ENCODE results near the gene GLB1L2. TPM values are rescaled to one million over a fixed set of nuclear protein-coding genes. Genes with fewer than 3 reads are reported as not detected.

GLB1L2 gene
- polyA plus RNA-seq, 1 of the 3 experiments (the other 2 are of a cell fraction), result 3.4 TPM

GRCh38 chr11:134291196-134291595, 40.6 kb upstream of the GLB1L2 start:
- Histone ChIP-seq H3F3A (replicated peaks; ENCODE audit: insufficient read depth) (no peaks in the 10 kb centered on the region), H3K79me2 (ENCODE audit: insufficient read depth) (no peaks in the 10 kb centered on the region), H3K27ac (ENCODE audit: low read depth in 2 of 2, low read length in 1 of 2) (no peak overlapping the region), H2AFZ (ENCODE audit: low read depth) (no peak overlapping the region), H4K20me1 (ENCODE audit: insufficient read depth) (no peaks in the 10 kb centered on the region), H3K4me3 (ENCODE audit: low read depth in 2 of 2, low read length in 1 of 2) (no peak overlapping the region), H3K9me3 (no peaks in the 10 kb centered on the region), H3K4me1 (ENCODE audit: control insufficient read depth in 1 of 2, insufficient read depth in 2 of 2, low read depth in 1 of 2, low read length in 1 of 2) (no peaks in the 10 kb centered on the region), H3K27me3 (ENCODE audit: insufficient read depth) (no peaks in the 10 kb centered on the region), H3K9me2 (no peaks in the 10 kb centered on the region), H3K9ac (no peak overlapping the region), H3K36me3 (replicated peaks in 1 of 2; ENCODE audit: control insufficient read depth in 1 of 2, insufficient read depth in 2 of 2, low read length in 1 of 2) (no peaks in the 10 kb centered on the region), H3K4me2 (no peak overlapping the region)
- DNase-seq, result no peak
- TF ChIP-seq RCOR1 (IDR thresholded peaks at IDR 0.05; ENCODE audit: low read length), result no peak
- TF ChIP-seq, protein P1, sequence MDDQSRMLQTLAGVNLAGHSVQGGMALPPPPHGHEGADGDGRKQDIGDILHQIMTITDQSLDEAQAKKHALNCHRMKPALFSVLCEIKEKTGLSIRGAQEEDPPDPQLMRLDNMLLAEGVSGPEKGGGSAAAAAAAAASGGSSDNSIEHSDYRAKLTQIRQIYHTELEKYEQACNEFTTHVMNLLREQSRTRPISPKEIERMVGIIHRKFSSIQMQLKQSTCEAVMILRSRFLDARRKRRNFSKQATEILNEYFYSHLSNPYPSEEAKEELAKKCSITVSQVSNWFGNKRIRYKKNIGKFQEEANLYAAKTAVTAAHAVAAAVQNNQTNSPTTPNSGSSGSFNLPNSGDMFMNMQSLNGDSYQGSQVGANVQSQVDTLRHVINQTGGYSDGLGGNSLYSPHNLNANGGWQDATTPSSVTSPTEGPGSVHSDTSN (IDR thresholded peaks at IDR 0.05), result no peak
- TF ChIP-seq NFIC (IDR thresholded peaks at IDR 0.05; ENCODE audit: borderline replicate concordance), result no peak
- no peak for TF ChIP-seq REST (IDR thresholded peaks at IDR 0.05; ENCODE audit: low read depth, low read length)
- TF ChIP-seq MEF2A (IDR thresholded peaks at IDR 0.05; ENCODE audit: borderline replicate concordance, low read depth), result no peak
- no peak for TF ChIP-seq RAD21 (IDR thresholded peaks at IDR 0.05; ENCODE audit: low read length)
- no peak for TF ChIP-seq GABPA (IDR thresholded peaks at IDR 0.05; ENCODE audit: low read depth)
- TF ChIP-seq, protein P2, sequence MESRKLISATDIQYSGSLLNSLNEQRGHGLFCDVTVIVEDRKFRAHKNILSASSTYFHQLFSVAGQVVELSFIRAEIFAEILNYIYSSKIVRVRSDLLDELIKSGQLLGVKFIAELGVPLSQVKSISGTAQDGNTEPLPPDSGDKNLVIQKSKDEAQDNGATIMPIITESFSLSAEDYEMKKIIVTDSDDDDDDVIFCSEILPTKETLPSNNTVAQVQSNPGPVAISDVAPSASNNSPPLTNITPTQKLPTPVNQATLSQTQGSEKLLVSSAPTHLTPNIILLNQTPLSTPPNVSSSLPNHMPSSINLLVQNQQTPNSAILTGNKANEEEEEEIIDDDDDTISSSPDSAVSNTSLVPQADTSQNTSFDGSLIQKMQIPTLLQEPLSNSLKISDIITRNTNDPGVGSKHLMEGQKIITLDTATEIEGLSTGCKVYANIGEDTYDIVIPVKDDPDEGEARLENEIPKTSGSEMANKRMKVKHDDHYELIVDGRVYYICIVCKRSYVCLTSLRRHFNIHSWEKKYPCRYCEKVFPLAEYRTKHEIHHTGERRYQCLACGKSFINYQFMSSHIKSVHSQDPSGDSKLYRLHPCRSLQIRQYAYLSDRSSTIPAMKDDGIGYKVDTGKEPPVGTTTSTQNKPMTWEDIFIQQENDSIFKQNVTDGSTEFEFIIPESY (IDR thresholded peaks at IDR 0.05; ENCODE audit: borderline replicate concordance, low read depth), result no peak
- TF ChIP-seq, protein P3, sequence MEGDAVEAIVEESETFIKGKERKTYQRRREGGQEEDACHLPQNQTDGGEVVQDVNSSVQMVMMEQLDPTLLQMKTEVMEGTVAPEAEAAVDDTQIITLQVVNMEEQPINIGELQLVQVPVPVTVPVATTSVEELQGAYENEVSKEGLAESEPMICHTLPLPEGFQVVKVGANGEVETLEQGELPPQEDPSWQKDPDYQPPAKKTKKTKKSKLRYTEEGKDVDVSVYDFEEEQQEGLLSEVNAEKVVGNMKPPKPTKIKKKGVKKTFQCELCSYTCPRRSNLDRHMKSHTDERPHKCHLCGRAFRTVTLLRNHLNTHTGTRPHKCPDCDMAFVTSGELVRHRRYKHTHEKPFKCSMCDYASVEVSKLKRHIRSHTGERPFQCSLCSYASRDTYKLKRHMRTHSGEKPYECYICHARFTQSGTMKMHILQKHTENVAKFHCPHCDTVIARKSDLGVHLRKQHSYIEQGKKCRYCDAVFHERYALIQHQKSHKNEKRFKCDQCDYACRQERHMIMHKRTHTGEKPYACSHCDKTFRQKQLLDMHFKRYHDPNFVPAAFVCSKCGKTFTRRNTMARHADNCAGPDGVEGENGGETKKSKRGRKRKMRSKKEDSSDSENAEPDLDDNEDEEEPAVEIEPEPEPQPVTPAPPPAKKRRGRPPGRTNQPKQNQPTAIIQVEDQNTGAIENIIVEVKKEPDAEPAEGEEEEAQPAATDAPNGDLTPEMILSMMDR (IDR thresholded peaks at IDR 0.05), result no peak
- TF ChIP-seq IRF3 (IDR thresholded peaks at IDR 0.05; ENCODE audit: low read depth, low read length), result no peak
- TF ChIP-seq GATA2 (CRISPR knock-in tag; IDR thresholded peaks at IDR 0.05), result no peak
- no peak for TF ChIP-seq SIN3A (IDR thresholded peaks at IDR 0.05; ENCODE audit: borderline replicate concordance, low read depth, low read length)
- no peak for TF ChIP-seq POLR2AphosphoS5 (IDR thresholded peaks at IDR 0.05; ENCODE audit: low read depth, low read length)
- TF ChIP-seq YY1 (IDR thresholded peaks at IDR 0.05; ENCODE audit: low read depth), result no peak
- no peak for TF ChIP-seq TCF12 (IDR thresholded peaks at IDR 0.05)
- 63% methylated on average over 6 of the region's 6 CpGs for WGBS (ENCODE audit: low lambda C conversion rate)
- ChIA-PET POLR2A (no interaction called here), CTCF (interaction anchor here (1.9 kb wide), 1 partner anchor 15 kb away, joined by 4 read pairs; the partner anchor contains the start of gene GLB1L3)
